Fibroblast of skin of scalp (primary cell): ENCODE data around the gene ROM1.
"Not testable (repeated sequence)": the region's sequence is repeated elsewhere in the genome, so short reads cannot be mapped to it uniquely, and the experiment has no call there.

Experiments
- DNase-seq: peaks from one replicate; pipeline ENCODE4 v3.0.0-alpha.2; 2013

Gene ROM1

GRCh38 chr11:62610814-62611704 is 2.0 kb upstream of the ROM1 start:
- DNase-seq = no peak

- peak; percentile 55 for DNase-seq
Observed at GRCh38 chr11:62611705-62612365, 1.2 kb upstream of the ROM1 start.

GRCh38 chr11:62613291-62613778 is 278 bp downstream of the ROM1 start:
- DNase-seq = no peak

DNA sequence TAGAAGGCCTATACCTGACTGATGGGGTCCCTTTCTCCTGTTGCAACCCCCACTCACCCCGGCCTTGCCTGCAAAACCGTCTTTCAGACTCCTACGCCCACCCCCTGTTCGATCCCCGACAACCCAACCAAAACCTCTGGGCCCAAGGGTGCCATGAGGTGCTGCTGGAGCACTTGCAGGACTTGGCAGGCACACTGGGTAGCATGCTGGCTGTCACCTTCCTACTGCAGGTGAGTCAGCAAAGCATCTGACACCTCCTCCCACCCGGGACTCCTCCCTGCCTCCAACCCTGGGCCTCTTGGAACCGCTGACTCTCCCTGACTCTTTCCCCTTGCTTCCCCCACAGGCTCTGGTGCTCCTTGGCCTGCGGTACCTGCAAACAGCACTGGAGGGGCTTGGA is 1.2 kb downstream of the ROM1 start:
- no peak for DNase-seq

GRCh38 chr11:62615521-62615920 is 2.5 kb downstream of the ROM1 start:
- DNase-seq = no peak

DNA sequence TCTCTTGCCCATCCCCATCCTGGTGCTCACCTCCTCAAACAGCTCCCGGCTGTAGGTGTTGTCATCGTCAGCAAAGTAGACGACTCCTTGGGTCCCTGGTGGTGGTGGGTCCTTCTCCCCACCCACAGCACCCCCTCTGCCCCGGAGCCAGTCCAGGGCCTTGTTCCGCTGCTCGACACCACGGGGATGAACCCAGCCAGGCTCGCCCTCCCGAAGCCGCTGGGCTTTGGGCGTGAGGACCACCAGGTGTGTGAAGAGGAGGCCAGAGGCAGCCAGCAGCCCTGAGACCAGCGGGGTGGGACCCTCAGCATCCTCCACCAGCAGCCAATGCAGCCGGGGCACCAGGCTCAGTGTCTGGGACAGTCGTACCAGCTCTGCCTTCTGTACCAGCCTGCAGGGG is 3.9 kb downstream of the ROM1 start:
- not testable (repeated sequence) for DNase-seq

- no peak for DNase-seq
Observed at GRCh38 chr11:62621027-62621566, 8.0 kb downstream of the ROM1 start.

DNA sequence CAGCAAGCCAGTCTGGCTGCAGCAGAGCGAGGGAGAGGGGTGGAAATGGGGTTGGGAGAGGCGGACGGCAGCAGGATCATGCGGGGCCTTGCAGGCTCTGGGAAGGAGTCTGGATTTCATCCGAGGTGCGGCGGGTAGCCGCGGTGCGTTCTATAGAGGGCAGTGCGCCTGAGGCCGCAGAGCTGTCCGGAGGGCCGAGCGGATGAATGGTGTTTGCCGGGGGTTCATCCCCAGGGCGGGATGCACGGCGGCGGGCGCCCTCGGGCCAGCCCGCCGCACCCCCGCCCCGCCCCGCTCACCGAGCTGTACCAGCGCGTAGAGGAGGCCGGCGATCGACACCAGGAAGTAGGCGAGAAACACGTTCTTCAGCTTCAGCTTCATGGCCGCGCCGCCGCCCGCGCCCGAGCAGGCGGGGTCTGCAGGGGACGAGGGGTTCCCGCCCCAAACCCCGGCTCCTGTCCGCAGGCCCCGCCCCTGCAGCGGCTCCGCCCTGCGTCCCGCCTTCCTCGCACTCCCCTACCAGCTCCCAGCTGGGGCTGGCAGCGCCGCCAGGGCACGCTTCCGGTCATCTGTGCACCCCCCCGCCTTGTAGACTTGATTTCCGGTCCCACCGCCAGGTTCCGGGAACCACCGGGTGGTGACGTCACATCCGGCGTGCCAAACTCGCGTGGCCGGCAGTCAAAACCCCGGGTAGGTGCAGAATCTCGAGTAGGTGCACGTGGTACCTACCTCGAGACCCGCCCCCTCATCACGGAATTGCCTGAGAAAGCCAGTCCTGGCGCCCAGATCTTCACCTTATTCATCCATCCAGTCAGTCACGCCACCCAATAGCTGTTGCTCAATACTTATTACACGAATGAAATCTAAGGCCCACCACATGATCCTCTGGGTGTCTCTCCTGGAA is 8.8 kb downstream of the ROM1 start, which contains the start of gene B3GAT3:
TSS of gene B3GAT3 (minus strand) at position 420 of the 904 bp plus-strand sequence. CDS start at position 381, 39 bp downstream.
- DNase-seq = peak; percentile 98

GRCh38 chr11:62622476-62623089 is 9.5 kb downstream of the ROM1 start:
- DNase-seq = no peak

DNA sequence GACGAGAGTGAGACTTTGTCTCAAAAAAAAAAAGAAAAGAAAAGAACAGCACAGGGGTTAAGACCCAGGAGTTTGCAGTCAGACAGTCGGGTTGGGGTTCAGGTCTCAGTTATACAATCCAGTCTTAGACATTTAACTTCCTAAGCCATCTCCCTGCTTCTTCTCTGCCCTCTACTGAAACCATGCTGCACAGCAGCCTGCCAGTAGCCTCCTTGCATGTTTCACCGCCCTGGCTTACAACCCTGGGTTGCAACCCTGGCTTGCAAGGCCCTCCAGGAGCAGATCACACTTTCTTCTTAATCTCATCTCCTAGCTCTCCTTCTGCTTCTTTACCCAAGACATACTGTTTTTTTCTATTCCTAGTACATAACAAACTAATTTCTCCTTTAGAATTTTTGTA is 14.7 kb downstream of the ROM1 start:
- DNase-seq = no peak

DNA sequence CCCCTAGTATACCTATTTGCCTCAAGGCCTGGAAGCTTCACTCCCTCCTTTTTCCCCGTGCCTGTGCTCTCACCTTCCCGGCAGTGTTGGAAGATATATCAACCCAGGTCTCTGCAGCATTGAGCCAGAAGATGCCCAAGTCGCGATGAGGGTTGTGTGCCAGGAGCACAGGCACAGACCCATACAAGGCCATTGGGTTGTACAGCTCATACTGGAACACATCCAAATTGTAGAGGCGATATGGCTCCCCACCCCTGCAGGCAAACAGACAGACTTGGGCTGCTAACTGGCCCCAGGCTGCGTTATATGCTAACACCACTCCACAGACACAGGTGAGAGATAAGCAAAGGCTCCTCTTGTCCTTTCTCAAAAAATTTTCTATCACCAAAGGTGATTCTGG is 19.4 kb downstream of the ROM1 start:
- no peak for DNase-seq

DNA sequence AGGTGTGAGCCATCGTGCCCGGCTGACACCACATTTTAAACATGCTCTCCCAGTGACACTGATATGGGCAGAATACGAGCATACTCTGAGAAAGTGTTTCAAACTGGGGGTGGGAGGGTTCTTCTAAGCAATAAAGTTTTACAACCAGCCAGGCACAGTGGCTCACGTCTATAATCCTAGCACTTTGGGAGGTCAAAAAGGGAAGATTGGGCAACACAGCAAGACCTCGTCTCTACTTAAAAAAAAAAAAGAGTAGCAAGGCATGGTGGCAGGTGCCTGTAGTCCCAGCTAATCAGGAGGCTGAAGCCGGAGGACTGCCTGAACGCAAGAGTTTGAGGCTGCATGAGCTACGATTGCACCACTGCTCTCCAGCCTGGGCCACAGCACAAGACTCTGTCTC is 31.2 kb downstream of the ROM1 start:
- DNase-seq = no peak

DNA sequence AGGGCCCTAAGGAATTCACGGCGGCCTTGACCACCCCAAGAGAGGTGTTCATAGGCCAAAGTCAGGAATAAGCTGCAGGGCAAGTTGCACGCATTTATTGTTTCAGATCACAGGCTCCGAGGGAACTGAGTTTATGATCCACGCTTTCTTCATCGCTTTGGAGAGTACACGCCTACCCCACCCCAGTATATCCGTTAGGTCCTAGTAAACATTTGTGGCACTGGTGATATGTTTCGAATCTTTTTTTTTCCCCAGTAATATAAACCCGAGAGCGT is 32.6 kb downstream of the ROM1 start:
- no peak for DNase-seq

DNA sequence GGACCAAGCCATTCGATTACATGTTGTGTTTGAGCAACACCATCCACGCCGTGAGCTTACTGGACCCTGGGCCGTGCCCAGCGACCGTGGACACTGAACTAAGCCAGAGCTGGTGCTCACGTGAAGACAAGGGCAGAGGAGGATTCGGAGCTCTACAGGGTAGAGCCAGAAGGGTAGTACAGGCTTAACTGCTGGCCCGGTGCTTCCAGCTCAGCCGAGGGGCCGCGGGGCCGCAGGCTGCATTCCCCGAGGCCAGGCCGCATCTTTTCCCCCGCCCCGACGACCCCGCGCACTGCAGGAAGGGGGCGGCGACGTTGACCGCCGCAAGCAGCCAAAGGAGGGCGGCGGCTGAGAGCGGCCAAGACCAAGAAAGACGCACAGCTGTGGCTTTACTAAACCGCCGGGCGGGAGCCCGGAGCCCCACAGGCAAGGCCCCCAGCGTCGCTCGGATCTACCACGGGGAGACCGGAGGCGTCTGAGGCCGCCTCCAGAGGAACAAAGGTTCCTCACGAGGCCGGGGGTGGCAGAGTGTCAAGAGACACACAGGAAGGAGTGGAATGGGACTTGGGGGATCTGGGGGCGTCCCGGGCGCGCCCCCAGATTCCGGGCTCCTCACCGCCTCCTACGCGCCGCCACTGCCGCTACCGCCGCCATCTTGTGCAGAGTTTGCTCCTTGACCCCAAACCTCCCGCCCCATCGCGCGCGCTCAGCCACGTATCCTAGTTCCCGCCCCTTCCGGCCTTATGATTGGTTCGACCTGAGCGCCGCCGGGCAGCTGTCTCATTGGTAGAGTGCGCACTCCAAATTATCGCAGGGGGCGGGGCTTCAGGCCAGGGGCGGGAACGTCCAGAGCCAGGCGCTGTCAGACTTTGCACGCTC is 33.1 kb downstream of the ROM1 start, which contains the start of gene GANAB:
TSS of gene GANAB (minus strand) at position 668 of the 879 bp plus-strand sequence. CDS start at position 654, 14 bp downstream.
- peak; percentile 98 for DNase-seq

GRCh38 chr11:62646825-62647608 is 34.0 kb downstream of the ROM1 start:
- no peak for DNase-seq

DNA sequence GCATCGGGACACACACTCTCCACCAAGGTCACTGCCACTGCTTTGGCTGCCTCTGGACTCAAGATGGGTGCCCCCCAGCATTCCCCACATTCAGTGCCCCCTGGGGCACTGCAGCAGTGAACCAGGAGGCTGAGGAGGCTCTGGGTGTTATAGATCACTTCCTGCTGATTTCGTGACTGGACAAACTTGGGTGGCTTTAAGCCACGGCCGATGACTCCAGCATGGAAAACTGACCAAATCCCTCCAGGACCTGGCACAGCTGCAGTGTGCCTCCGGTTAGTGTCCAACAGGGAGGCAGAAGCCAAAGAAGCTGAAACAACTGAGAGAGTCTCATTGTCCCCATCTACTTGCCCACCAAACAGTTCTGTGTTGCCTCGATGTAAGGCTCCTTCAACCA is 34.5 kb downstream of the ROM1 start:
- DNase-seq = no peak

GRCh38 chr11:62648185-62648966 is 35.3 kb downstream of the ROM1 start:
- DNase-seq = no peak

DNA sequence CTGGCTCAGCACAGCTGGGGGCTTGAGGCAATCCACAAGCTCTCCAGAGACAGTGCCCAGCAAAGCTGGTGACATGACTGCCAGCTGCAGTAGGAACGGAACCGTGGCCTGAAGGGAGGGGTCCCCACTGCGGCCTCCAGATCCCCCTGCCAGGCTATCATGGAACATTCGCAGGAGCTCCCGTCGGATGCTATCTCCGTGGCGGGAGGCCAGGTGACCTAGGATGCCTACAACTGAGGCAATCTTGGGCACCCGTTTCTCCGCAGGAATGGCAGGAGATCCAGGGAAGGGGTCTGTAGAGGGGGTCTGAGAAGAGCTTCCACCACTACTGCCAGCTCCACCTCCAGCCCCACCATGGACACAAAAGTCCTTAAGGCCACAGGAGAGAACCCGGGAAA is 35.9 kb downstream of the ROM1 start:
- DNase-seq = no peak

- no peak for DNase-seq
Observed at GRCh38 chr11:62649486-62649885, 36.4 kb downstream of the ROM1 start.
